NCI-H2227 (cell line): ENCODE data around the gene SLC1A4.
A peak's percentile ranks its signal among the peaks of the same experiment; 100 is the strongest.
"Not testable (repeated sequence)": the region's sequence is repeated elsewhere in the genome, so short reads cannot be mapped to it uniquely, and the experiment has no call there.

Experiments
- DNase-seq: peaks from one replicate; lab custom pipeline; 2025; ENCODE audit not compliant: unreplicated experiment; lab: John Stamatoyannopoulos, UW

SLC1A4 gene

GRCh38 chr2:64963719-64964118, 25.5 kb upstream of the SLC1A4 start:
- no peak for DNase-seq

- DNase-seq: no peak
Measured at GRCh38 chr2:64966017-64966416, 23.2 kb upstream of the SLC1A4 start.

GRCh38 chr2:64966839-64967238, 22.4 kb upstream of the SLC1A4 start:
- no peak for DNase-seq

GRCh38 chr2:64967601-64968000, 21.6 kb upstream of the SLC1A4 start:
- DNase-seq: no peak

- DNase-seq: not testable (repeated sequence)
Measured at GRCh38 chr2:64969086-64969485, 20.1 kb upstream of the SLC1A4 start.

GRCh38 chr2:64970495-64970894, 18.7 kb upstream of the SLC1A4 start:
- DNase-seq: no peak

- DNase-seq: no peak
Measured at GRCh38 chr2:64972426-64972825, 16.8 kb upstream of the SLC1A4 start.

- DNase-seq: no peak
Measured at GRCh38 chr2:64972876-64973275, 16.3 kb upstream of the SLC1A4 start.

- no peak for DNase-seq
Measured at GRCh38 chr2:64975232-64975821, 13.9 kb upstream of the SLC1A4 start.

GRCh38 chr2:64976276-64976675, 12.9 kb upstream of the SLC1A4 start:
- no peak for DNase-seq

- DNase-seq: peak; percentile 8
Measured at GRCh38 chr2:64978514-64979268, 10.5 kb upstream of the SLC1A4 start.

- no peak for DNase-seq
Measured at GRCh38 chr2:64979744-64980143, 9.5 kb upstream of the SLC1A4 start.

GRCh38 chr2:64980183-64980582, 9.0 kb upstream of the SLC1A4 start:
- DNase-seq: no peak

- no peak for DNase-seq
Measured at GRCh38 chr2:64982311-64982857, 6.8 kb upstream of the SLC1A4 start.

GRCh38 chr2:64982932-64983331, 6.3 kb upstream of the SLC1A4 start:
- DNase-seq: no peak

GRCh38 chr2:64985447-64985846, 3.8 kb upstream of the SLC1A4 start:
- no peak for DNase-seq

GRCh38 chr2:64987001-64987955, 1.9 kb upstream of the SLC1A4 start:
- no peak for DNase-seq

GRCh38 chr2:64987956-64988419, 1.2 kb upstream of the SLC1A4 start:
- DNase-seq: no peak

- peak; percentile 92 for DNase-seq
Measured at GRCh38 chr2:64988420-64989125, 626 bp upstream of the SLC1A4 start.

GRCh38 chr2:64989982-64990614, 899 bp downstream of the SLC1A4 start:
- peak; percentile 52 for DNase-seq
